Upper lobe of left lung (tissue), 4 donors: ENCODE data around the gene SERINC2.
"Not testable (repeated sequence)": the region's sequence is repeated elsewhere in the genome, so short reads cannot be mapped to it uniquely, and the experiment has no call there.

Experiments
- POLR2A ChIP-seq, 4 donors: fragments of 450-650 bp; IDR thresholded peaks; one replicate each; pipeline ENCODE4 v1.5.1; 2016 to 2017; ENCODE audit warnings: antibody characterized with exemption in 4 of 4, mild to moderate bottlenecking in 2 of 4
- TF ChIP-seq, protein P1 (sequence below), 6 experiments: fragments of 450-650 bp in 4 of 6; fragments of 200-600 bp in 2 of 6; sonication (generic) in 2 of 6; IDR thresholded peaks; one replicate each; pipeline ENCODE4 v1.5.1; 2016 to 2019; ENCODE audit warnings: antibody characterized with exemption in 6 of 6

DNA sequence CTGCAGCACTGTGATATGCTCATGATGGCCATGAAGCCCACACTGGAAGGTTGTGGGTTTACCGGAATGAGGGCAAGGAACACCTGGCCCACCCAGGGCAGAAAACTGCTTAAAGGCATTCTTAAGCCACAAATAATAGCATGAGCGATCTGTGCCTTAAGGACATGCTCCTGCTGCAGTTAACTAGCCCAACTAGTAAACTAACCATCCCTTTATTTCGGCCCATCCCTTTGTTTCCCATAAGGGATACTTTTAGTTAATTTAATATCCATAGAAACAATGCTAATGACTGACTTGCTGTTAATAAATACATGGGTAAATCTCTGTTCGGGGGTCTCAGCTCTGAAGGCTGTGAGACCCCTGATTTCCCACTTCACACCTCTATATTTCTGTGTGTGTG lies 67.4 kb downstream of the SERINC2 start:
- TF ChIP-seq, protein P1, sequence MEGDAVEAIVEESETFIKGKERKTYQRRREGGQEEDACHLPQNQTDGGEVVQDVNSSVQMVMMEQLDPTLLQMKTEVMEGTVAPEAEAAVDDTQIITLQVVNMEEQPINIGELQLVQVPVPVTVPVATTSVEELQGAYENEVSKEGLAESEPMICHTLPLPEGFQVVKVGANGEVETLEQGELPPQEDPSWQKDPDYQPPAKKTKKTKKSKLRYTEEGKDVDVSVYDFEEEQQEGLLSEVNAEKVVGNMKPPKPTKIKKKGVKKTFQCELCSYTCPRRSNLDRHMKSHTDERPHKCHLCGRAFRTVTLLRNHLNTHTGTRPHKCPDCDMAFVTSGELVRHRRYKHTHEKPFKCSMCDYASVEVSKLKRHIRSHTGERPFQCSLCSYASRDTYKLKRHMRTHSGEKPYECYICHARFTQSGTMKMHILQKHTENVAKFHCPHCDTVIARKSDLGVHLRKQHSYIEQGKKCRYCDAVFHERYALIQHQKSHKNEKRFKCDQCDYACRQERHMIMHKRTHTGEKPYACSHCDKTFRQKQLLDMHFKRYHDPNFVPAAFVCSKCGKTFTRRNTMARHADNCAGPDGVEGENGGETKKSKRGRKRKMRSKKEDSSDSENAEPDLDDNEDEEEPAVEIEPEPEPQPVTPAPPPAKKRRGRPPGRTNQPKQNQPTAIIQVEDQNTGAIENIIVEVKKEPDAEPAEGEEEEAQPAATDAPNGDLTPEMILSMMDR (IDR thresholded peaks at IDR 0.05), result not testable (repeated sequence)
- TF ChIP-seq POLR2A (IDR thresholded peaks at IDR 0.05), result not testable (repeated sequence)
